DMS114 treated with DMSO at 0.1 percent for 48 hours (cell line): ENCODE measurements around the gene TMEM135.
"Not testable (repeated sequence)": the region's sequence is repeated elsewhere in the genome, so short reads cannot be mapped to it uniquely, and the experiment has no call there.

Experiments used
- DNase-seq: peaks from one replicate; lab custom pipeline; 2025; ENCODE audit not compliant: unreplicated experiment; lab: John Stamatoyannopoulos, UW

TMEM135 gene

DNA sequence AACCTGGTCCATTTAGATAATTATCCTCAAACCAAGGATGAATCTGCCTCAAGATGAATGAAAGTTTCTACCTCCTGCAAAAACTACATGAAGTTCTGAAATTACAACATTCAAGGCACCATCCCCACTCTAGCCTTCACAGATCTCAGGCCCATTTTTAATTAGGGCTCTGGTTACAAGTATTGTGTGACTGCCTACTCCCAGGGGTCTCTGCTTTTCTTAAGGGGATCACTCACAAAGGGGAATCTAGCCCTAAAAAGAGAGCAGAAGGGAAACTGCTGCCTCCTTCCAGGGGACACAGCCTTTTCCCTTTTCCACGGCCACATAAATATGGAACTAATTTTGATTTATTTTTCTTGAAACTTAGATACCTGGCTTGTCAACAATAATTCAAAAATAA is 17.4 kb upstream of the TMEM135 start:
- no peak for DNase-seq

DNA sequence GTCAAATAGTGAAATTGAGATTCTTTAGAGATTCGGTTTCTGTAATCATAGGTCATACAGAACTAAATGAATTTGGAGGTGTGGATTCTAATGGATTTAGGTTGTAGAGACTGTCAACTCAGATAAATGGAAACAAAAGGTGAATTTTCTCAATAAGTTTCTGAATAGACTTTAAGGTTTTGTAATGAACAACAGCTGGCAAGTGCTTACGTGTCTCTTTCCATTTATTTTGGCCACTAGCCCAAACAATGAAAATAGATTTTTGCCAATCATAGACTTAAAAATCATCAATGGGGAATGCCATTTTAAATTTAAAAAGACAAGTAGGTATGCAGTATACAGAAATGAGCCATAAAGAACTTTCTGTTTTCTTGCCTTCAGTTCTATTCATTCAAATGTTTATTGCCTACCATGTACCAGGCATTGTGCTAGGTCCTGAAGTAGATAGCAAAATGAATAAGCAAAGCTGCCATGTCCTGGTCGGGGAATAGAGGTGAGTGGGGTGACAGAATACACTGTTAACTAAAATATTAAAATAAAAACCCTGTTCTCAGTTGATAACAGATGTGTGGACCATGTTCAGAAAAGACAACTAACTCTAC is 16.9 kb upstream of the TMEM135 start:
- no peak for DNase-seq

DNA sequence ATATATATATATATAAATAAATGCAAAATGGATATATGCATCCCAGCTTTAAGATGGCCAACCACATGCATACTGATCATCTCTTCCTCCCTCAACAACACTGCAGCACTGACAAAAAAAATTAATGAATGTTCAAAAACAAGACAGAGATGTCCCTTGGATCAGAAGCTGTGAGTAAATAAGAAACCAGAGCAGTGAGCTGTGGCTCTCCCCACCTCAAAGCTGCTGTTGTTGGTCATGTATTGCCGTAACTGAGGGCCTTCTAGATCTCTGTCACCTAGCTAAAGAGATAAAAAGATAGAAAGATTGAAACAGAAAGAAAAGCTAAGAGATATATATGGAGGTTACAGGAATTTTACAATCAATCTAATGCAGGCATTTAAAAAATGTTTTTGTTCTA is 15.5 kb upstream of the TMEM135 start:
- DNase-seq, result no peak

DNA sequence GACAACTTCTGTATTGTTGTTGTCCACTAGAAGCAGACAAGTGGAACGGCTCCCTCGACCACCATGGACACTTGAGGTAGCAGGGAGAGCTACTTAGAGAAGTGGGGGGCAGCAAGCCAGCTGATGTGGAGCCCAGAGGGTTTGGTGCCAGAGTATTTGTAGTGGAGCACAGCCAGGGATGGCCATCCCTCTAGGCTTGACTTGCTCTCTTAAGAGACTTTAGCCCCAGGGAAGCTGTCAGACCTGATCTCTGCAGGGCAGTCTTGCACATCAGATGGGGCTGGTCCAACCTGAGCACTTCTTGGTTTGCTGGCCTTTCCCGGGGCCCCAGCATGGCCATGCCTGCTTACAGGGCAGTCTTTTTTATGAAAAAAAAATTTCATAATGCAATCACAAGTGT is 15.0 kb upstream of the TMEM135 start:
- no peak for DNase-seq

DNA sequence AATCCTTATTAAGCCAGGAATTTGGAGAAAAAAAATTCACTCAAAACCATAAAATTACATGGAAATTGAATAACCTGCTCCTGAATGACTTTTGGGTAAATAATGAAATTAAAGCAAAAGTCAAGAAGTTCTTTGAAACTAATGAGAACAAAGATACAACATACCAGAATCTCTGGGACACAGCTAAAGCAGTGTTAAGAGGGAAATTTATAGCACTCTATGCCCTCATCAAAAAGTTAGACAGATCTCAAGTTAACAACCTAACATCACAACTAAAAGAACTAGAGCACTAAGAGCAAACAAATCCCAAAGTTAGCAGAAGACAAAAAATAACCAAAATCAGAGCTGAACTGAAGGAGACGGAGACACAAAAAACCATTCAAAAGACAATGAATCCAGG is 11.3 kb upstream of the TMEM135 start:
- not testable (repeated sequence) for DNase-seq

DNA sequence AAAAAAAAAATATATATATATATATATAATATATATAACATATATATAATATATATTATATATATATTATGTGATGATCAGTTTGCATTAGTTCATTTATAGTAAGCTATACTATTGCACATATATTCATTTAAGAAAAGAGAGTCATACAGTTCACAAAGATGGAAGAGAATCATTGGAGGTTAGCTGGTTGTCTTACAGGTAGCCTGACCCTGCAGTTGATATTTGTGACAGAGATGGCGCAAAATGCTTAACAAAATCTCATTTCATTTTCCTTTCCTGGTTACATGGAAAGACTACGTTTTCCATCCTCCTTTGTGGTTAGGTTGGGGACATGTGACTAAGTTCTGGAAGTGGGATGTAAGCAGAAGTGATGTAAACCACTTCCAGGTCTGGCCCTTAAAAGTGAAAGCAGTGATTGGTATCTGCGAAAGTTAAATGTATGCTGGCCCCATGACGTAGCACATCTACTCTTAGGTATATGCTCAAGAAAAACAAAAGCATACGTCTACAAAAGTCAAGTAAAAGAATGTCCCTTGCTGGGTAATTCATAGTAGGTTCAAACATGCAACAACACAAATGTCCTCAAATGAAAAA is 7.2 kb upstream of the TMEM135 start:
- DNase-seq, result no peak

DNA sequence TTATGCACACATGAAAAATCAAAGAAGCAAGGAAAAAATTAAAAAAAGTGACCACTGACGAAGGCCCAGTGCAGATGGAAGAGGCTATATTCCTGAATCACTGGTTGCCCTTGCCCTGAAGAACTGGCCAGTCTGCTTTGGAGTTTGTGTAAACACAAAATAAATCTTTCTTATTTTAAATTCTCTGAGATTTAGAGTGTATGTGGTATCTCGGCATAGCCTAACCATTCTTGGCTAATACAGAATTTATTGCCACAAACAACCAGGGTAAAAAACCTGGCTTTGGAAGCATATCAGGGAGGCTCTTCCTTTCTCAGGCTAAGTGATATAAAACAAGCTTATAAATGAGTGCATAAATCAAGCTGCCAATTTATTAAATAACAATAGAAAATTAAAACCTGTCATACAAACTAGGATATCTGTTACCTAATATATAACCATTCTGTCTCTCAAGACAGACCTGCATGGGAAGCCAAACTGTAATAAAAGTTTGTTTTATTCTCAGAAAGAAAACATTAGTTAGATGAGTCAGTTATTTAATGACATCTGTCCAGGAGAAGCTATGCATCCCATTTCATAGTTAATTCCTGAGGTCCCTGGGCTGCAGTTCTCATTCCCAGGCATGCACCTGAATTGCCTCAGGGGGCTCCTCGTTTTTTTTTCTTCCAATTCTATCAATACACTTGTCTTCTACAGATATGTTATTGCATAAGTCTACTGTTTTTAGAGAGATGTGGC is 6.1 kb upstream of the TMEM135 start:
- no peak for DNase-seq

DNA sequence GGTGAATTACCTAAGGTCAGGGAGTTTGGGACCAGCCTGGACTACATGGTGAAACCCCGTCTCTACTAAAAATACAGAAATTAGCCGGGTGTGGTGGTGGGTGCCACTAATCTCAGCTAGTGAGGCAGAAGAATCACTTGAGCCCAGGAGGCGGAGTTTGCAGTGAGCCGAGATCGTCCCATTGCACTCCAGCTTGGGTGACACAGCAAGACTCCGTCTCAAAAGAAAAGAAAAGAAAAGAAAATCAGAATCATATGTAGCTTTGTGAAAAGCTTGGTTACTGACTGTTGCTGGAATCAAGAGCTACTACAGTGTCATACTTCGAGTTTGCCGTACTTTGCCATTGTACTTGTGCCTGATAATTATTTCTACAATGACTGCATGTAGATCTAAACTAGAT is 4.2 kb upstream of the TMEM135 start:
- DNase-seq, result no peak

DNA sequence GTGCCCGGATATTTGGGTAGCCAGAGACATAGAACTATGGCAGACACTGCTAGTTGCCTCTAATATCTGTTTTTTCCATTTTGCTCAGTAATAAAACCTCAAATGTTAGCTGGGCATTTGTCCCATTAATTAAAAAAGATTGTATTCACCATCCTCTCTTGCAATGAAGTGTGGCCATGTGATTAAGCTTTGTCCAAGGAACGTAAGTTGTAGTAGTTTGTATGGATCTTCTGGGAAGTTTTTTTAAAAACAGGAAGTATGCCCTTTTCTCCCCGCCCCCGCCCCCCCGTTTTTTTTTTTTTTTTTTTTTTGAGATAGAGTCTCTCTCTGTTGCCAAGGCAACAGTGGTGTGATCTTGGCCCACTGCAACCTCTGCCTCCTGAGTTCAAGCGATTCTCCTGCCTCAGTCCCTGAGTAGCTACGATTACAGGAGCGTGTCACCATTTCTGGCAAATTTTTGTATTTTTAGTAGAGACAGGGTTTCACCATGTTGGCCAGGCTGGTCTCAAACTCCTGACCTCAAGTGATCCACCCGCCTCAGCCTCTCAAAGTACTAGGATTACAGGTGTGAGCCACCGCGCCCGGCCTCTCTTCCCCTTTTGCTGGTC is 1.7 kb upstream of the TMEM135 start:
- no peak for DNase-seq

DNA sequence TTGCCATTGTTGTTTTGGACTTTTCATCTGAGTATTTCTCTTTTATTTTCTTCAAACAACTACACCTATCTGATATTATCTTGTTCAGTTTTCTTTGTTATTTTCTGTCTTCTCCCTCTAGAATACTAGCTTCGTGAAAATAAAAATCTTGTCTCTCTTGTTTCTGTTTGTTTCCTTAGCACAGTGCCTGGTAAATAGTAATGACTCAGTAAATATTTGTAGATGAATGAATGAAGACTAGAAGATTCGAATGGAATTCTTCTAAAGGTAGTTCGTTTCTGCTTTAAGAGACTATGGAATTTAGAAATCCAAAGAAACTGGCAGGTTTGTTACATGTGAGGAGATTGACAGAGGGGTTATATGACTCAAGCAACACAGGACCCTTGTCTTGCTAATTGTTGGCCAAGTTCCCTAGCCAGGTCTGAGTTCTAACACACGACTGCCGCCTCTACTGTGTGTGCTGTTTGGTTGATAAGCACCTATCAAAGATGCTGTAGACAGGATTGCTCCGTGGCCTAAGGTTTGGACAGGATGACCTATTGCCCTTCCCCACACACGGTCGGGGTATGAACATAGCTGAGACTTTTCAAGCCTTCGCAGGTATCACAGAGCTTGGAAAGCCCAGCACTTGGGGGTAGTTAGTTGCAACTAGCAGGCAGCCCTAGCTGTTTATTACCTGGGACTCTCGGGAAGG is 831 bp upstream of the TMEM135 start:
- DNase-seq, result no peak

DNA sequence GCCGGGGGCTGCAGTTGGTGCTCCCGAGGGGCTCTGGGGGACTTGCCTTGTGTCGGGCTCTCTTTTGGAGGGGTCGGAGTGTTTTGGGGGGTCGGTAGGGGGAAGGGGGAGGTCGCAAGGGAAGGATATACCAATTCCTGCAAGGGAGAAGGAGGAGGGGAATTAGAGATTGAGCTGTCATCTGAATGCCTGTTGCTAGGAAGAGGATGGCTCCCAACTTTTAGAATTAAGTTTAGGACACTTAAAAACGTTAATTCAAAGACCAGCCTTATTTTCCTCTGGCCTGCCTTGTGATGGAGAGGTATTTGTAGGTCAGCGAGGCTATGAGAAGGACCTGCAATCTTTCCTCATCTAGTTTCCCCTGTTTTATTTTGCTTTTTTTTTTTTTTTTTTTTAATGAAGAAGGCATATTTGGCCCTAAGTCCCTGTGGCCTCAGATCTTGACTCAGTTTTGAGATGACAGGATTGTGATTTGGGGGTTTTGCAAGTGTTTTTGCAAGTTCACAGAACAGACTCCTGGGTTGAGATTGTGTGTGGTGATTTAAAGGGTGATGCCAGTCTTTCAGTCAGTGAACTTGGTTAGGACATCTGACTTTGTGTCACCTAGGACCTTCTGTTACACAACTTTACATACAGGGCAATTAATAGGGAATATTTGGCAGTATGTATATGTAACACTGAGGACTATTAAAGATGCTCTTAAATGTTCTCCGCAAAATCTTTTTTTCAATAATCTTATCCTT is 672 bp downstream of the TMEM135 start:
- no peak for DNase-seq

DNA sequence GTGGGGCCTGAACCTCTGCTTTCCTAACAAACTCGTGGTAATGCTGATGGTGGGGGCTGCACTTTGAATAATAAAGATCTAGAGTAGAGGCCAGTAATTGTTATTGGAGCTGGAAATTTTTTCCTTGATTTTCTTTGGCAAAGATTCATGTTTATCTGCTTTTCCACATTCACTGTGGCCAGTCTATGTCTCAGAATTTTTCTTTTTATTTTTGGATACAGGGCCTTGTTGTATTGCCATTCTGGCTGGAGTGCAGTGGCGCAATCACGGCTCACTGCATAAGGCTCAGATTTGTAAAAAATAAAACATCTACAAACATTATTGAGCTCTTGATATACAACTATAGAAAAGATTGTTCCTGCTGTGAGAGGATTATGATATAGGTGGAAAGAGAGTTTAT is 1.6 kb downstream of the TMEM135 start:
- no peak for DNase-seq

DNA sequence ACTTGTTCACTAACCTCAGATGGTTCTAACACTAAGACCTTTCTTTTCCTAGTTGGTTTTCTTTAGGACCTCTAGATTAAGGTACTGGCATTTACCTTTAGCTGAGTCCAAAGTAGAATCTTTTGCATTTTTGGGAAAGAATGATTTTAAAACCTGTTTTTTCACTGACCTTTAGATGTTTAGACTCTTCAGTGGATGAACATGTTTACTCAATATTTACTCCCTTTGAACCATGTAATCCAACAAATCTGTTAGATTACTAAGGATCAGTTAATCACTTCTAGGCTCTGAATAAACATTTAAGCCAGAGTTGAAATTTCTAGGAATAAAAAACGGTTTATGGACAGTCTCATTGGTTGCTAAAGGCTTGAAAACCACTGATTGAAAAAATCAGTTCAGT is 6.2 kb downstream of the TMEM135 start:
- DNase-seq, result no peak

DNA sequence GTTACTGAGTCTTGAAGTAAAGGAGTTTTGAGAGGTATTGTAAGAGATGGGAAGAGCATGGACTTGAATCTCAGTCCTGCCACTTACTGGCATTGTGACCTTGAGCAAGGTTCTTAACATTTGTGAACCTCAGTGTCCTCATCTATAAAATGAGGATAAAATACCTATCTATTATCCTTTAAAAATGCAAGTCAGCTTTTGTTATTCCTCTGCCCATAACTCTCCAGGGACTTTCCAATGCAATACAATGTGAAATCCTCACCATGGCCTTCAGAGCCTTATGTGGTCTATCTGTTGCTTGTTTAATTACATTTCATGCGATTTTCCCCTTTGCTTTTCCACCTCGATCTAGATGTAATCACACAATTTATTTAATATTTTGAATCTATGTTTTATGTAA is 9.1 kb downstream of the TMEM135 start:
- no peak for DNase-seq

DNA sequence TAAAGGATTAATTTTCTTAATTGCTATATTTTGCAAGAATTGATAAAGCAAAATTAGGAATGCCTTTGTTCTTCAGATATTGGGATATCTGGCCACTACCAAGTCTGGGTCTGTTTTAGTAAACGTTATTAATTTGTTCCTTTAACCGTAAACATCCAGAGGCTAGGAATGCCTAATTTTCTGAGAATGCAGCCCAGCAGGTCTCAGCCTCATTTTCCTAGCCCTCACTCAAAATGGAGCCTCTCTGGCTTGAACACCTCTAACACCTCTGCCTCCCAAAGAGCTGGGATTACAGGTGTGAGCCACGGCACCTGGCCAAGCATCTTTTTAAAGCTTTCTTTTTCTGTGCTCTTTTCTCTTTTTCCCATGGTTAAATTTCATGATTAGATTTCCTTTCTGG is 18.4 kb downstream of the TMEM135 start:
- DNase-seq, result no peak

DNA sequence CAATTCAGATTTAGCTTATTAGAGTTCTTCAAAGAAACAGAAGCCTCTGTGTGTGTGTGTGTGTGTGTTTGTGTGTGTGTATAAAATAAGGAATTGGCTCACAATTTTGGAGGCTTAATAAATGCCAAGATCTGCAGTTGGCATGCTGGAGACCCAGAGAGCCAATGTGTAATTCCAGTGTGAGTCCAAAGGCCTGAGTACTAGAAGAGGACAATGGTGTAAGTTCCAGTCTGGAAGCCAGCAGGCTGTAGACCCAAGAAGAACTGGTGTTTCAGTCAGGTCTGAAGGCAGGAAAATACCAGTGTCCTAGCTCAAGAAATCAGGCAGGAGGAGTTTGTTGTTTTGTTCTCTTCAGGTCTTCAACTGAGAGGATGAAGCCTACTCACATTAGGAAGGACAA is 20.0 kb downstream of the TMEM135 start:
- no peak for DNase-seq

DNA sequence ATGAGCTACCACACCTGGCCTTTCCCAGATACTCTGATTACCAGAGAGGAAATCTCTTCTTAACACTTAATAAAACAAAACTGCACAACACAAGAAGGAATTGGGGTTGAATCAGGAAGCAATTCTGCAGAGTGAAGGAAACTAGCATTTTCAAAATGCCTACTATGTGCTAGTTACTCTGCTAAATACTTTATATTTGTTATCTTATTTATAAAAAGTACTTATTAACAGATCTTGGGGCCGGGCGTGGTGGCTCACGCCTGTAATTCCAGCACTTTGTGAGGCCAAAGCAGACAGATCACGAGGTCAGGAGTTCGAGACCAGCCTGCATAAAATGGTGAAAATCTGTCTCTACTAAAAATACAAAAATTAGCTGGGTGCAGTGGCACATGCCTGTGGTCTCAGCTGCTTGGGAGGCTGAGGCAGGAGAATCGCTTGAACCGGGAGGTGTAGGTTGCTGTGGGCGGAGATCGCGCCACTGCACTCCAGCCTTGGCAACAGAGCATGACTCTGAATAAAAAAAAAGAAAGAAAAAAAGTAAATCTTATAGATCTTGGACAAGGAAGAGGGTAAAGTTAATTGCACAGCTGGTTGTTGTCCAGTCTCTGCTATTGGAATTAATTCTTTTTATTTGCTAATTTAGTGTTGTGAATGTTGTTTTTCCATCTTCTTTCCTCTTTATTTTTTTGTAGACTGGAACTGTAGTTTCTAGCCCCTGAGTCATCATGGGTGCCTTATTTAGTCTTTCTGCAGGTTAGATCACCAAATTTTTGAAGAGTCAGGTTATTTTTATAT is 22.1 kb downstream of the TMEM135 start:
- no peak for DNase-seq

DNA sequence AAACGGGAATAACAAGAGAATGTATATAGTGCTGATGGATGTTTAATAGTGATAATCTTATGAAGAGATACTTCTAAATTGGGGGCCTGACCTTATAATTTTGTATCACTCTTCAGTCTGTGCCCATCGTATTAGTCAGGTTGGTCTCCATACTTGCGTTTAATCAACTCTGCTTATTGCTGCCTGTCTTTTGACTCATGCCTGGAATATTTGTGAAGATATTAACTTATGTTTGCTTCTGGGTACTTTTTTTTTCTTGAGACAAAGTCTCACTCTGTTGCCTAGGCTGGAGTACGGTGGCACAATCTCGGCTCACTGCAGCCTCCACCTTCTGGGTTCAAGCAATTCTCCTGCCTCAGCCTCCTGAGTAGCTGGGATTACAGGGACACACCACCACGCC is 24.0 kb downstream of the TMEM135 start:
- no peak for DNase-seq

DNA sequence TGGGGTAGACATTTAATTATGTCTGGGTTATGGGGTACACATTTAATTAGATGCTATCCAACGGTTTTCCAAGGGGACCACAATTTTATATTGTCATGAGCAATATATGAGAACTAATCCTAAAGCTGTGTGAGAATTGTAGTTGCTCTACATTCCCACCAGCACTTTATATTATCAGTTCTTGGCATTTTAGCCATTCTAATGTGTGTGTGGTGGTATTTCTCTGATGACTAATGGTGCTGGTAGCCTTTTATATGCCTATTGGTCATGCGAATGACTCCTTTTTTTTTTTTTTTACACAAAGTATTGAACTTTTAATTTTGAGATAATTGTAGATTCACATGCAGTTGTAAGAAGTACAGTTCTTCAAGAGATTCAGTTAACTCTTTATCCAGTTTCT is 26.2 kb downstream of the TMEM135 start:
- DNase-seq, result no peak

DNA sequence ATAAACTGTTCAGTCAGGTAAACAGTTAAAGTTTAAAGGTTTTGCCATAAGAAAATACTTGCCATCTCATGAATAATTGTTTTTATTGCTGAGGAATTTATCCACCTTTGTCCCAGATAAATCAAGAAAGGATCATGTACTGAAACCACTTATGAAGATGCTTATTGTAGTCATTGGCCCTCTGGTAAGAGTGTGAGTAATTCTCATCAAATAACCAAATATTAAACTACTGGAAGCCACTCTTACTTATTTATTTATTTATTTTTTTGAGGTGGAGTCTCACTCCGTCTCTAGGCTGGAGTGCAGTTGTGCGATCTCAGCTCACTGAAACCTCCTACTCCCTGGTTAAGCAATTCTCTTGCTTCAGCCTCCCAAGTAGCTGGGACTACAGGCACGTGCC is 35.1 kb downstream of the TMEM135 start:
- no peak for DNase-seq
